ENCODE results near the gene DPYD. TPM values are rescaled to one million over a fixed set of nuclear protein-coding genes. Genes with fewer than 3 reads are reported as not detected.

DPYD gene
- total and polyA plus RNA-seq, 2 donors from 2014 or later = 4.9 to 41.6 TPM

- Histone ChIP-seq H3K9me3 (ENCODE audit: control insufficient read depth in 2 of 3, insufficient read depth in 1 of 3, low read length in 3 of 3) (no peaks in the 10 kb centered on the region), H3K4me3 (ENCODE audit: low read length in 3 of 3) (no peak overlapping the region), H3K27ac (ENCODE audit: low read depth in 2 of 2, low read length in 2 of 2) (no peak overlapping the region), H3K9ac (ENCODE audit: low read length in 3 of 3) (no peak overlapping the region), H3K36me3 (ENCODE audit: control insufficient read depth in 2 of 3, insufficient read depth in 3 of 3, low read length in 3 of 3) (no peaks in the 10 kb centered on the region), H3K4me1 (ENCODE audit: control insufficient read depth in 2 of 3, insufficient read depth in 2 of 3, low read depth in 1 of 3, low read length in 3 of 3) (no peaks in the 10 kb centered on the region), H3K27me3 (ENCODE audit: control insufficient read depth, insufficient read depth, low read length) (no peaks in the 10 kb centered on the region)
- FAIRE-seq (no peak), DNase-seq (no peak)
- intact Hi-C loops (cut with DNase I) = no loop called here
- TF ChIP-seq, protein P1, sequence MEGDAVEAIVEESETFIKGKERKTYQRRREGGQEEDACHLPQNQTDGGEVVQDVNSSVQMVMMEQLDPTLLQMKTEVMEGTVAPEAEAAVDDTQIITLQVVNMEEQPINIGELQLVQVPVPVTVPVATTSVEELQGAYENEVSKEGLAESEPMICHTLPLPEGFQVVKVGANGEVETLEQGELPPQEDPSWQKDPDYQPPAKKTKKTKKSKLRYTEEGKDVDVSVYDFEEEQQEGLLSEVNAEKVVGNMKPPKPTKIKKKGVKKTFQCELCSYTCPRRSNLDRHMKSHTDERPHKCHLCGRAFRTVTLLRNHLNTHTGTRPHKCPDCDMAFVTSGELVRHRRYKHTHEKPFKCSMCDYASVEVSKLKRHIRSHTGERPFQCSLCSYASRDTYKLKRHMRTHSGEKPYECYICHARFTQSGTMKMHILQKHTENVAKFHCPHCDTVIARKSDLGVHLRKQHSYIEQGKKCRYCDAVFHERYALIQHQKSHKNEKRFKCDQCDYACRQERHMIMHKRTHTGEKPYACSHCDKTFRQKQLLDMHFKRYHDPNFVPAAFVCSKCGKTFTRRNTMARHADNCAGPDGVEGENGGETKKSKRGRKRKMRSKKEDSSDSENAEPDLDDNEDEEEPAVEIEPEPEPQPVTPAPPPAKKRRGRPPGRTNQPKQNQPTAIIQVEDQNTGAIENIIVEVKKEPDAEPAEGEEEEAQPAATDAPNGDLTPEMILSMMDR (IDR thresholded peaks at IDR 0.05; ENCODE audit: borderline replicate concordance, extremely low read depth, insufficient read depth) = no peak
Measured at GRCh38 chr1:97571760-97572159, 349.1 kb downstream of the DPYD start.

- DNase-seq (no peak), FAIRE-seq (no peak)
- no peaks in the 10 kb centered on the region for H3K4me1 ChIP-seq (ENCODE audit: control insufficient read depth in 2 of 3, insufficient read depth in 2 of 3, low read depth in 1 of 3, low read length in 3 of 3)
- no peaks in the 10 kb centered on the region for H3K9me3 ChIP-seq (ENCODE audit: control insufficient read depth in 2 of 3, insufficient read depth in 1 of 3, low read length in 3 of 3)
- no peak overlapping the region for H3K4me3 ChIP-seq (ENCODE audit: low read length in 3 of 3)
- TF ChIP-seq, protein P1 (IDR thresholded peaks at IDR 0.05; ENCODE audit: borderline replicate concordance, extremely low read depth, insufficient read depth) = no peak
- no peaks in the 10 kb centered on the region for H3K27me3 ChIP-seq (ENCODE audit: control insufficient read depth, insufficient read depth, low read length)
- no peak overlapping the region for H3K27ac ChIP-seq (ENCODE audit: low read depth in 2 of 2, low read length in 2 of 2)
- H3K9ac ChIP-seq (ENCODE audit: low read length in 3 of 3) = no peak overlapping the region
- H3K36me3 ChIP-seq (ENCODE audit: control insufficient read depth in 2 of 3, insufficient read depth in 3 of 3, low read length in 3 of 3) = no peaks in the 10 kb centered on the region
- intact Hi-C loops (cut with DNase I) = no loop called here
Measured at GRCh38 chr1:97570691-97571090, 350.1 kb downstream of the DPYD start.

DNA sequence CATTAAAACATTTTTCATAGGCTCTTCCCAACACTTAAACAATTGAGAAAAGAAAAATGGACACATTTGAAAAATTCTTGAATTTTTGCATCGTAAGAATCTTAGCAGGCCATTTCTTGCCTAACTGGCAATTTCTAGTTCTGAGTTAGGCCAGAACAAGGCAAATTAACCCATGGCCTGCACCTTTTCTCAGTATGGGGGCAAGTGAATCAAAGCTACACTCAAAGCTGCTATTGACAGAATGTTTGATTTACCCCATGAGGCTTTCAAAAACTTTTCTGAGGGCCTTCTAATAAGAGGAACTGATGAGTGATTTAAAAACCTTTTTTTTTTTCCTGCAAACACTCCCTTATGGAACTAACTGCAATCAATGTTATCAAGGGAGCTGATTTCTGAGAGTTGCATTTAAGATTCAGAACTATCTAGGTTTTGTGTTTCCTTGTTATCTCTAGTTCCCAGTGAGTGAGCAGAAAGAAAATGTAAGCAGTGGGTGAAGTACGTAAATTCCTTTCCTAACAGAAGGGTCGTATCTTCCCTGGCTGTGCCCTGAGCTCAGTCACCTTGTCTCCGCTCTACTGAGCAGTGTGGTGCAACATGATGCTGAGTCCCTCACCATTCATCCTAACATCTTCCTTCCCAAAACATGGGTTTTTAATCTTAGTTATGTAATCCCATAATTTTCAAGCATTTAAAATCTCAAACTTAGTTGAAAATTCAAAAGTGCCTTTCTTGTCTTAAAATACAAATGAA, 353.7 kb downstream of the DPYD start:
- Histone ChIP-seq H3K9ac (ENCODE audit: low read length in 3 of 3) (no peak overlapping the region), H3K27me3 (ENCODE audit: control insufficient read depth, insufficient read depth, low read length) (no peaks in the 10 kb centered on the region), H3K9me3 (ENCODE audit: control insufficient read depth in 2 of 3, insufficient read depth in 1 of 3, low read length in 3 of 3) (no peaks in the 10 kb centered on the region), H3K36me3 (ENCODE audit: control insufficient read depth in 2 of 3, insufficient read depth in 3 of 3, low read length in 3 of 3) (no peaks in the 10 kb centered on the region), H3K4me1 (ENCODE audit: control insufficient read depth in 2 of 3, insufficient read depth in 2 of 3, low read depth in 1 of 3, low read length in 3 of 3) (no peaks in the 10 kb centered on the region), H3K4me3 (ENCODE audit: low read length in 3 of 3) (no peak overlapping the region), H3K27ac (ENCODE audit: low read depth in 2 of 2, low read length in 2 of 2) (no peak overlapping the region)
- TF ChIP-seq, protein P1 (IDR thresholded peaks at IDR 0.05; ENCODE audit: borderline replicate concordance, extremely low read depth, insufficient read depth) = no peak
- intact Hi-C loops (cut with DNase I) = no loop called here
- FAIRE-seq (no peak), DNase-seq (peak in 3 of 5 donors; percentile 11 to 30 (median 28))

Data from kidney (tissue), 14 donors.